GM19099 (cell line): Measurements from ENCODE around the gene DISP2.

Experiments
- POLR2A ChIP-seq: IDR thresholded peaks from 3 replicates; pipeline ENCODE4 v1.6.1; 2011; ENCODE audit warnings: low read depth; ENCODE audit not compliant: insufficient read length; ENCODE audit errors: extremely low read depth

Gene DISP2

DNA sequence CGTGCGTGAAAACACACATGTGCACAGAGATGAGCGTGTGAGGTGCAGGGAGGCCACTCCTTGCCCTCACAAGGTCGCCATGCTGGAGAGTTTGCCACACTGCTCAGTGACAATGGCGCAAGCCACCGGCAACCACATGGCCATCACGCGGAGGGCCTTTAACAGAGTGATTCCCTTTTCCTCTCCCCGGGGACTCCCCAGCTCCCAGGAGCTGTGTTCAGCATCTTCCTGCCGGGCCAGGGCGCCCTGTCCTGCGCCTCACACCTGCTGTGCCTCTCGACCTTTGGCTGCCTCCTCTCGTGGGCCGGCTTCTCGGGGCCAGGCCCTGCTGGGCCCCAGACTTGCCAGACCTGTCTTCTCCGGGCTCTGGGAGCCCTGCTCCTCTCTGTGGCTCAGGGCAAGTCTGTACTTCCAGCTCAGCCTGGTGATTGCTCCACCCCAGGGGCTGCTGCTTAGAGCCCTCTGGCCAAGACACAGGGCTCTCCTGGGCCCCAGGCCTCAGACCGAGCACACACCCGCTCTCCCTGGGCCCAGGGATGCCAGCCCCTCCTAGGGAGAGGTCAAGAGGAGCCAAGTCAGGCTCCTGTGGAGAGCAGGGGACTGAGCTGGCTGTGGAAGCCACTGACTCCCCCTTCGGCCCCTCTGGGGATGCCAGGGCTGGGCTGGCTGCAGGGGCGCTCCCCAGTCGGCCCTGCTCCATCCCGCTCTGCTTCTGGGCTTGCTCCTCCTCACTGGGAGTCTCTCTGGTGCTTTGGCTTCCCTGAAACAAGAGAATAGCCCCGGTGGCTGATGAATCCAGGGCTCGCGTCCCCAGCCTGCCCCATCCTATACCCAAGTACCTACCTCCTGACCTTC is 22.9 kb upstream of the DISP2 start:
- TF ChIP-seq POLR2A: no peak

DNA sequence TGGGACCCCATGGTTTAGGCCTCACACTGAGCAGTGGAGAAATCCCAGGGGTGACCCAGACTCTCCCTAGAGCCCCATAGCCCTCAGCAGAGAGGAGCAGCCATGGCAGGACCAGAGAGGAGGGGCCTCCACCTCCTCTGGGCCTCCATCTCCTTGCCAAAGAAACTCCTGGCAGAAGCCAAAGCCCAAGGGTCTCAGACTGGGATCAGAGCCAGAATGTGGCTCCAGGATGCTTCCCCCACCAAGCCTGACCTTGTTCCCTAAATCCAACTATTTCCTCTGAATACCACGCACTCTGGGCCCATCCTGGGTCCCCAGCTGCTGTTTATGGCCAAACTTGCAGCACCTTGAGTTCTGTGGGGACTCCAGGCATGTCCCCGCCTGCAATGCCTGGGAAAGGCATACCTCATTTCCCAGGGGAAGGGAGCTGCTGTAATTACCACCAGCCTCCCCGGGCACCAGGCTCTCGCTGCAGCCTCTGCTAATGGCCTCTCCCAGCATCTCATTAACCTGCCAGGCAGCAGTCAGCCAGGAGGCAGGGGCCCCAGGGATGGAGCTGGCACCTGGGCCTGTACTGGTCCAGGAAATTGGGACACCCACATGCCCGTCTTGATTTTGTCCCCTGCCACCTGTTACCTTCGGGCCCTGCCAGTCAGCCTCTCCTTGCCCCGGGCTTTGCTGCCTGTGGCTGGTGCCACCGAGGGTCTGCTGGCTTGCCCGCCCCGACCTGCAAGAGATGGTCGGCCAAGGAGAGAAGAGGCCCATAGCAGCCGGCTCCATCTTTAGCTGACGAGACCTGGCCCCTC is 21.9 kb upstream of the DISP2 start:
- TF ChIP-seq POLR2A: no peak

DNA sequence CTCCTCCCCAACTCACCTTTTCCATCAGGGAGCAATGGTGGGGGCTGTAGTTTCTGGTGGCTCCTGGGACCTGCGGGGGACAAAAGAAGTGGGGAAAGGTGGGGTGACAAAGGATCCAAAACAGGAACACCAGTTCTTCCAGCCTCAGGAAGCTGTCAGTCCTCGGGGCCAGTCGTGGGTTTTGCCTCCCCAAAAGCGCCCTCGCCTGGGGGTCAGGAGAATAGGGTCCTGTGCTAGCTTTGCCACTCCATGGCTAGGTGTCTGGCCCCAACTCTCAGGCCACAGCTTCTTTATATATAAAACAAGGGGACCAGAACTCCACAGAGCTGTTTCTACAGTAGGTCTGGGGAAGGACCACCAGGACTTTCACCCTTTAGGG is 21.3 kb upstream of the DISP2 start:
- TF ChIP-seq POLR2A: no peak

DNA sequence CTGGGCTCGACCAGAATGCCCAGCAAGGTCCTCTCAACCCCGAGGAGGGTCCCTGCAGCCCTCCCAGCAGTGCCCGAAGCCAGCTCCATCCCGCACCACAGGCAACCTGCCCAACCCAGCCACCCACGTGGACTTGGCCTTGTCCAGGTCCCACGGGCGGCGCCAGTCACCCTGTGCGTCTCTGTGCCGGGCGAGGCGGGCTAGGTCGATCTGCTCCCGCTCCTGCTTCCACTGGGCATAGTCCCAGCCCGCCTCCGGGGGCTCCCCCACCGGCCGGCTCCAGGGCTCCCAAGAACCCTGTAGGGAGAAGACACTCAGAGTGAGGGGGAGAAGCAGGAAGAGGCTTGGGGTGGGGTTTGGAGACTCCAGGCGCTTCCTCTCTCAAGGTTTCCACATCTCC is 20.4 kb upstream of the DISP2 start:
- TF ChIP-seq POLR2A: no peak

DNA sequence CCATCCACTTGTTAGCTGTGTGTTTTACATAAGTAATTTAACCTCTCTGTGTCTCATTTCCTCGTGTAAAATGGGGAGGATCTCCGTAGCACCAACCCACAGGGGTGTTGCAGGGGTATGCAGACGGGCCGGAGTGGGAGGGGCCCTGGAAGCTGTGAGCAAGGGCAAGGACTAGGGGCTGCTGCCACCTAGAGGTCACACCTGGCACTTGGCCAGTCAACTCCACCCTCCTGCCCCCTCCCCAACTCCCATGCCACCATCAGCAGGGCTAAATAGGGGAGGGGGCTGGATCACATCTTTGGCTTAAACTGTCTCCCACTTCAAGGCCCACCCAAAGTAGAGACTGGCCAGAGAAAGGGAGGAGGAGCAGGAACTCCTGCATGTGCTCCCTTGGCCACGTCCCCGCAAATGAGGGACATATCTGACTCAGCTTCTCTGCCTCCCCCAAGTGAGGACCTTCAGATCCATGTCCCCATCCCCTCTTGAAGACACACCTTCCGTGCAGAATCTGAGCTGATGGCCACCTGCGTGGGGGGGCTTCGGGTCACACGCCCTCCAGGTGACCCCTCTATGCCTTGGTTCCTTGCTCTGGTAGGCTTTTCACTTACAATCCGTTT is 19.9 kb upstream of the DISP2 start:
- no peak for TF ChIP-seq POLR2A

DNA sequence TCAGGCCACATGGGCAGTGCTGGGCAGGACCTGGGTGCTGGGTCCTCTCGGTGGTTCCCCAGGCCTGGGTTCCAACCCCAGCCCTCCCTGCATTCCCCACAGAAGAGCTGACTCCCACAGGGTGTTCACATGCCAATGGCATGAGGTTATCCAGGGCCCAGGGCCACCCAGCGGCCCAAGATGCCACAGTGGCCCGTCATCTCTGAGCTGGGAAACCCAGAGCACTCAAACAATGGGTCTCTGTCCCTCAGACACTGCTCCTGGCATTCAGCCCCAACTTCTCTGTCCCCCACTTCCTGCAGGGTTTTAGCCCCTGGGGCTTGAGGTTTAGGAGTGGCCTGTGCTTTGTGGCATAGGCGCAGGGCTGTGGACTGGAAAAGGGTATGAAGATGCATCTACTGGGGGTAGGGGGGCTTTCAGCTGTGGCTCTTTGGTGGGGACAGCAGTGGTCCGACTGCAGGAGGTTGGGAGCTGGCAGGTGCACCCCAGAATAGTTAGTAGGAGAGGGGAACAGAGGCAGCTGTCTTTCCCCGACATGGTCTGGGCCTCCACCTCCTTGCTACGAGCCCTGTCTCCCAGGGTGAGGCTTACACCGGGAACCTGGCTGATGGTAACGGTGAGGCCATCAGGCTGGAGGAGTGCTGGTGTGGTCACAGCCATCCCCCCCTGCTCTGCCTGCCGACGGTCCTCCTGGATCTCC is 18.9 kb upstream of the DISP2 start:
- TF ChIP-seq POLR2A: no peak

DNA sequence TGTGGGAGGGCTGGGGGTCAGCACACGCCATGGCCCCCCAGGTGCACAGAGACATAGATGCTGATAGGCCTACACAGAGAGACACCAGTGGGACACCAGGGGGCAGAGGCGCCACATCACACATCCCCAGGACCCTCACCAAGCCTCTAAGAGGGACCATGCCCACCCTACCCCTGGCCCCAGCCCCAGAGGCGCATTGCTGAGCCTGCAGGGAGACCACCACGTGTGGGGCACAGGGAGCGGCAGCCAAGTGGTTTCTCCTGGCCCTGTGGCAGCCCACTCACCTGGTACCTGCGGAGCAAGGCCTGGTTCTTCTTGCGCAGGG is 18.4 kb upstream of the DISP2 start:
- TF ChIP-seq POLR2A: no peak

DNA sequence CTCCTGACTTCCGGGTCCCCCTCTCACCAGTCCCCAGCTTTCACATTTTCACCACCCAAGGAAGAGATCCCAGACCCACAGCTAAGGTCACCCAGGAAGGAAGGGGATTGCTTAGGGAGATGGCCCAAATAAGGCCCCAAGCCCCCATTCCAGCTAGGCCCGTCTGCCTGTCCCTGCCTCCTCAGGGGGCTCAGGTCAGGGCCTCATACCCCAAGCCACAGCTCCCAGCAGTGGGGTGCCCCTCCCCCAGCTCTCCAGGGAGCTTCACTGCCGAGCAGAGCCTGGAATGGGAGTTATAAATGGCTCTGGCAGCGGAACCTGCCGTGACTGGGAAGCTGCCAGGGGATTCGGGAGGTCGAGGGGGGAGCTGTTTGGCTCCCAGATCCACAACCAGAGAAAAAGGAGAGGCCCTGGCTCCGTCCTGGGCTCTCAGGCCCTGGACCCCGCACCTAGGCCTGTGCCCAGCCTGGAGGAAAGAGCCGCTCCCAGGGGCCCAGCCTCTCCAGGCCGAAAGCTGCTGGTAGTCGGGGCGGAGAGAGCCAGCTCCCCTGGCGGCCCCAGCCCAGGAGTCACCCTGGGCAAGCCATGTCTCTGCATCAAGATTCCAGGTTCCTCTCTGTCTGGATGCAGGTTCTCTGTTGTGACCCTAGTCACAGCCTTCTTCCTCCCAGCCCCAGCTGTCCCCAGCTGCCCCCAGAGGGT is 17.8 kb upstream of the DISP2 start:
- TF ChIP-seq POLR2A: no peak

DNA sequence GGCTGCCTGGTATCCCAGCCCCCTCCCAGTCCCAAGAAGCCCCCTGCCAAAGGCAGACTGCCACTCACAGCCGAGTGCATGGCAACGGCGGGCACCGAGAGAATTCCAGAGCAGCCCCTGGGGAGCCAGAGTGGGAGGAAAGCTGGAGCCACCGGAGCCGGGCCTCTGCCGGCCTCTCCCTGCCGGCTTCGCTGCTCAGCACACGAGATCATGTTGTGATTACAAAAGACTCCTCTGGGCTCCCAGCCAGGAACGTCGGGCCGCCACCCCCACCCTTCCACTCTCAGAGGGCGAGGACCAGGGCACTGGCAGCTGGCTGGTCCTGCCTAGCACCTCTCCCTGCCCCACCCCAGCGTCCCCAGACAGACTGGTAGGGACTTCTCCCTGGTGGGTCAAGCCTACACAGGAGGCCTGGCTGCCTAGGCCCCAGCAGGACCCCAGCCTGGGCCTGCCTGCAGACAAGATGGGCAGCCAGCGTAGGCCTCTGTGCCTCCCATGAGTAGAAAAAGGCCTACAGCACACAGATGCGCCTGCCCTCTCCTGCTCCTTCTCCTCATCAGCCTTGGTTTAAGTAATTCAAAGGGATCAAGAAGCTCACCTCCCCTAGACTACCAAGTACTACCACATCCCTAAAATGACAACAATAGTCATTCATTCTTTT is 17.1 kb upstream of the DISP2 start, which contains the start of gene CCDC9B:
CCDC9B (minus strand) TSS at position 200 of the 661 bp plus-strand sequence; CDS start at position 80, 120 bp downstream.
- no peak for TF ChIP-seq POLR2A

DNA sequence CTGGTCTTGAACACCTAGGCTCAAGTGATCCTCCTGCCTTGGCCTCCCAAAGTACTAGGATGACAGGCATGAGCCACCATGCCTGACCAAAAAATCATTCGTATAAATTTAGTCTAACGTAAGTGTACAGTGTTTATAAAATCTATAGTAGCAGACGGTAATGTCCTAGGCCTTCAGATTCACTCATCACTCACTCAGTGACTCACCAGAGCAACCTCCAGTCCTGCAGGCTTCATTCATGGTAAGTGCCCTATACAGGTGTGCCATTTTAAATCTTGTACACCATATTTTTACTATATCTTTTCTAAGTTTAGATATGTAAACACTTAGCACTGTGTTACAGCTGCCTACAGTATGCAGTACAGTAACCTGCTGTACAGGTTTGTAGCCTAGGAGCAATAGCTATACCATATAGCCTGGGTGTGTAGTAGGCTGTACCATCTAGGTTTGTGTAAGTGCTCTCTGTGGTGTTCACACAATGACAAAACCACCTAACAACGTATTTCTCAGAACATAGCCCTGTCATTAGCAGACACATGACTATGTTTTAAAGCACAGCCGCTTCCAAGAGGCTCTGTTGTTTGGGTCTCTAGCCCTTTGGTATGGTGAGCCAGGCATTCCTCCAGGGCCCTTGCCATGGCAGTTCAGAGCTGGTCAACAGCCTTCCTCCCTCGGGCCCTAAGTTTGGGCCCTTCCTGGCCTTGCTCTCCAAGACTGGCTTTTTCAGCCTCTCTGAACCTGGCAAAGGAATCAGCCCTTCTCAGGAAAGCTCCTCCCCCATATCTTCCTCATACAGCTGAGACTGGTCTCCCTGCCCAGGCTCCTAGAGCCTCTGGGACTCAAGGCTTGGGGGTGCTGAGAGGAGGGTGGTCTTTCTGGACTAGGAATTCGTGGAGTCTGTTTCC is 15.4 kb upstream of the DISP2 start:
- TF ChIP-seq POLR2A: no peak

DNA sequence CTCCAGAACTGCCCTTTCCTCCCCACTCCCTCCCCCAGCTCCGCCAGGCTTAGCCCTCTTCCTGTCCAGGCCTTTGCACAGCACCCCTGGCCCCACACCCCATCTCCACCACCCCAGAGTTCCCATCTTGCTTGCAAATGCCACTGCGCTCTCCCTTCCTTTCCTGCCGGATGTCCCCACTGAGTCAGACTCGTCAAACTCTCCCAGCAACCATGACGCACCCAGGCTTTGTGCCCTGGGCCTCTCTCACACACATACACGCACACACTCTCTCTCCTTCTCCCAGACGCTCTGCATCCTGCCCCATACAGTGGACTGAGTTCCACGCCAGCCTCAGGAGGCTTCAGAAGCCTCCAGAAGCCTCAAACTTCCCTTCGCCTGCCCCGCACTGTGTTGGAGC is 14.5 kb upstream of the DISP2 start:
- no peak for TF ChIP-seq POLR2A

DNA sequence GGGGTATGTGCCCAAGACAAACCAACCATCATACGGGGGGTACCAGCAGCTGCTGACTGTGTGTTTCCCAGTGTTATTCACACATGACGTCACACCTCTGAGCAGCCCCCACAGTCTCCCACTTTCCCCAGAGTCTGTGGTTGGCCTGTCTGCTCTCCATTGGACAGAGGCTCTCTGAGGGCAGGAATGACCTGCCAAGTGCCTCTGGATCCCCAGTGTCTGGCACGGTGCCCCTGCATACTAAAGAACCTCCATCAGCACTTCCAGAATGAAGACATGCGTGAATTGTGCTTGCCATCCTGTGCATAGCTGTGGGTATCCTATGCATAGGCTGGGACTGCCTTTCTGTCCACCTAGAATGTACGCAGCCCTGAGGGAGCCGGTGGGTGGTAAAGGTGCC is 13.8 kb upstream of the DISP2 start:
- no peak for TF ChIP-seq POLR2A

DNA sequence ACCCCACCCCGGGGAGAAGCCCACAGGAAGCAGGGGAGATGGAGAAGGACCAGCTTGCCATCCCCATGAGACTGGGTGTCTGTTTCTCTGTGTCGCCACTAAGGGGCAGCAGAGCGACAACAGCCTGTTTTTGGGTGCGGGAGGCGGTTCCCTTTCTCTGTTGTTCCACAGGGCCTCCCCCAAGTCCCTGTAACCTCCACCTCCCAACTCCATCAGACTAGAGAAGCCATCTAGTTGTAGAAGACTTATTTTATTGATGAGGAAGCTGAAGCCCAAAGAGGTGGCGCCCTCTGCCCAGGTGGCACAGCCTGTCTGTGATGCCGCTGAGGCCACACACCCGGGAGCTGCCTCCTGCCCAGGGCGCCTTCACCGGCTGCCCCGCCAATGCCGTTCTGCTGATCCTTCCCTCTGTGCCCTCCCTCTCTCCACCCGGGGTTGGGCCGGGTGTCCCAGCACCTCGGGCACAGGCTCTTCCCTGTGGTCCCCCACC is 13.3 kb upstream of the DISP2 start:
- TF ChIP-seq POLR2A: no peak
